H7 (cell line): ENCODE data around the gene LITAF. TPM values are rescaled to one million over a fixed set of nuclear protein-coding genes. Genes with fewer than 3 reads are reported as not detected.

ENCODE experiments used
- DNase-seq: peaks from one replicate; pipeline ENCODE4 v3.0.0; 2012
- H3K27me3 ChIP-seq: 2 replicates; pipeline ENCODE4 v1.6.0; 2011; ENCODE audit warnings: mild to moderate bottlenecking, low read length; ENCODE audit not compliant: control insufficient read depth, insufficient read depth
- H3K36me3 ChIP-seq: replicated peaks from 2 replicates; pipeline ENCODE4 v1.5.1; 2011; ENCODE audit warnings: low read length; ENCODE audit not compliant: control insufficient read depth, insufficient read depth
- H3K4me3 ChIP-seq: 2 replicates; pipeline ENCODE4 v1.5.1; 2011; ENCODE audit warnings: low read depth, mild to moderate bottlenecking, control low read depth, low read length, moderate library complexity; ENCODE audit not compliant: insufficient read depth
- total RNA-seq: library from RNA; depleted of rRNA; stranded (reverse); fragments of >200 nt; shearing (Covaris generic); gene quantifications from 2 replicates; pipeline ENCODE4 v1.2.3, GENCODE V29; 2014

Gene LITAF
- total RNA-seq, 1 experiment from 2014 or later: 71.8 TPM

GRCh38 chr16:11626657-11627291 lies 40.1 kb upstream of the LITAF start:
- Histone ChIP-seq H3K27me3 (no peaks in the 10 kb centered on the region), H3K4me3 (no peak overlapping the region), H3K36me3 (no peaks in the 10 kb centered on the region)
- peak; percentile 22 for DNase-seq

GRCh38 chr16:11625769-11626168 lies 39.0 kb upstream of the LITAF start:
- Histone ChIP-seq H3K27me3 (no peaks in the 10 kb centered on the region), H3K4me3 (no peak overlapping the region), H3K36me3 (no peaks in the 10 kb centered on the region)
- no peak for DNase-seq

GRCh38 chr16:11624636-11625607 lies 38.2 kb upstream of the LITAF start:
- DNase-seq: no peak
- Histone ChIP-seq H3K36me3 (no peaks in the 10 kb centered on the region), H3K4me3 (no peak overlapping the region), H3K27me3 (no peaks in the 10 kb centered on the region)

GRCh38 chr16:11624205-11624604 lies 37.5 kb upstream of the LITAF start:
- Histone ChIP-seq H3K27me3 (no peaks in the 10 kb centered on the region), H3K4me3 (no peak overlapping the region), H3K36me3 (no peaks in the 10 kb centered on the region)
- DNase-seq: no peak

- no peak for DNase-seq
- Histone ChIP-seq H3K4me3 (no peak overlapping the region), H3K27me3 (no peaks in the 10 kb centered on the region), H3K36me3 (no peaks in the 10 kb centered on the region)
These were observed 35.4 kb upstream of the LITAF start for GRCh38 chr16:11621920-11622651.

GRCh38 chr16:11621539-11621919 lies 34.8 kb upstream of the LITAF start:
- Histone ChIP-seq H3K27me3 (no peaks in the 10 kb centered on the region), H3K36me3 (no peaks in the 10 kb centered on the region), H3K4me3 (no peak overlapping the region)
- no peak for DNase-seq

- no peak for DNase-seq
These were observed 33.7 kb upstream of the LITAF start for GRCh38 chr16:11620243-11621003.

GRCh38 chr16:11619327-11619851 lies 32.7 kb upstream of the LITAF start:
- no peaks in the 10 kb centered on the region for H3K36me3 ChIP-seq
- no peaks in the 10 kb centered on the region for H3K27me3 ChIP-seq
- DNase-seq: no peak
- H3K4me3 ChIP-seq: no peak overlapping the region

More at GRCh38 chr16:11620243-11621003, 33.7 kb upstream of the LITAF start:
- Histone ChIP-seq H3K4me3 (no peak overlapping the region), H3K27me3 (no peaks in the 10 kb centered on the region), H3K36me3 (no peaks in the 10 kb centered on the region)

GRCh38 chr16:11618107-11618717 lies 31.5 kb upstream of the LITAF start:
- Histone ChIP-seq H3K4me3 (no peak overlapping the region), H3K27me3 (no peaks in the 10 kb centered on the region), H3K36me3 (no peaks in the 10 kb centered on the region)
- peak; percentile 61 for DNase-seq

- Histone ChIP-seq H3K4me3 (no peak overlapping the region), H3K36me3 (no peaks in the 10 kb centered on the region), H3K27me3 (no peaks in the 10 kb centered on the region)
- peak; percentile 87 for DNase-seq
These were observed 29.2 kb upstream of the LITAF start for GRCh38 chr16:11615748-11616447.

- no peak for DNase-seq
- no peak overlapping the region for H3K4me3 ChIP-seq
- H3K27me3 ChIP-seq: no peaks in the 10 kb centered on the region
- no peaks in the 10 kb centered on the region for H3K36me3 ChIP-seq
These were observed 28.0 kb upstream of the LITAF start for GRCh38 chr16:11614587-11615175.

- no peak for DNase-seq
- Histone ChIP-seq H3K36me3 (no peaks in the 10 kb centered on the region), H3K27me3 (no peaks in the 10 kb centered on the region), H3K4me3 (no peak overlapping the region)
These were observed 26.9 kb upstream of the LITAF start for GRCh38 chr16:11613381-11614303.
